RWPE2 (cell line): ENCODE data around the gene ARG1.

ENCODE experiments used
- ATAC-seq: fragments of 200-7000 bp; cut with Tn5 transposase; 3 replicates; pipeline ENCODE4 v1.9.1; 2021; ENCODE audit warnings: low read depth
- DNase-seq: peaks from one replicate; pipeline ENCODE4 v3.0.0-alpha.2; 2020; ENCODE audit warnings: low spot score
- H3K27ac ChIP-seq: fragments of 450-650 bp; 2 replicates; pipeline ENCODE4 v1.5.1; 2017; ENCODE audit warnings: mild to moderate bottlenecking; ENCODE audit not compliant: poor library complexity, severe bottlenecking
- H3K27me3 ChIP-seq: fragments of 250-450 bp; sonication (Bioruptor Pico); 2 replicates; pipeline ENCODE4 v1.5.1; 2021; ENCODE audit warnings: mild to moderate bottlenecking, moderate library complexity; ENCODE audit not compliant: insufficient read depth, poor library complexity, severe bottlenecking
- H3K36me3 ChIP-seq: fragments of 250-450 bp; sonication (Bioruptor Pico); 2 replicates; pipeline ENCODE4 v1.5.1; 2020; ENCODE audit warnings: low read depth, mild to moderate bottlenecking, moderate library complexity
- H3K4me1 ChIP-seq: fragments of 250-450 bp; sonication (Bioruptor Pico); 2 replicates; pipeline ENCODE4 v1.5.1; 2021; ENCODE audit warnings: mild to moderate bottlenecking, moderate library complexity; ENCODE audit not compliant: insufficient read depth, poor library complexity, severe bottlenecking
- H3K4me3 ChIP-seq: fragments of 250-450 bp; sonication (Bioruptor Pico); 2 replicates; pipeline ENCODE4 v1.5.1; 2021; ENCODE audit warnings: mild to moderate bottlenecking, moderate library complexity; ENCODE audit not compliant: severe bottlenecking
- H3K9me3 ChIP-seq: fragments of 250-450 bp; sonication (Bioruptor Pico); 2 replicates; pipeline ENCODE4 v1.5.1; 2021; ENCODE audit warnings: mild to moderate bottlenecking, moderate library complexity; ENCODE audit not compliant: severe bottlenecking
- CTCF ChIP-seq: fragments of 450-650 bp; IDR thresholded peaks from one replicate; pipeline ENCODE4 v1.5.1; 2017; ENCODE audit warnings: mild to moderate bottlenecking, moderate library complexity; ENCODE audit not compliant: poor library complexity, severe bottlenecking

Gene ARG1

GRCh38 chr6:131561925-131562707, 10.9 kb upstream of the ARG1 start:
- Histone ChIP-seq H3K4me3 (no peak overlapping the region), H3K27ac (no peak overlapping the region), H3K4me1 (no peaks in the 10 kb centered on the region), H3K27me3 (no peaks in the 10 kb centered on the region), H3K36me3 (no peaks in the 10 kb centered on the region), H3K9me3 (no peaks in the 10 kb centered on the region)
- no peak for ATAC-seq
- no peak for DNase-seq
- TF ChIP-seq CTCF, result no peak

GRCh38 chr6:131565056-131565455, 8.0 kb upstream of the ARG1 start:
- Histone ChIP-seq H3K9me3 (no peaks in the 10 kb centered on the region), H3K36me3 (no peaks in the 10 kb centered on the region), H3K4me1 (no peaks in the 10 kb centered on the region), H3K27ac (no peak overlapping the region), H3K27me3 (no peaks in the 10 kb centered on the region), H3K4me3 (no peak overlapping the region)
- no peak for DNase-seq
- ATAC-seq, result no peak
- no peak for TF ChIP-seq CTCF

GRCh38 chr6:131568726-131569125, 4.3 kb upstream of the ARG1 start:
- Histone ChIP-seq H3K27me3 (no peaks in the 10 kb centered on the region), H3K4me1 (no peaks in the 10 kb centered on the region), H3K4me3 (no peak overlapping the region), H3K9me3 (no peaks in the 10 kb centered on the region), H3K36me3 (no peaks in the 10 kb centered on the region), H3K27ac (no peak overlapping the region)
- DNase-seq, result no peak
- no peak for TF ChIP-seq CTCF
- ATAC-seq, result no peak

- Histone ChIP-seq H3K27ac (no peak overlapping the region), H3K27me3 (no peaks in the 10 kb centered on the region), H3K4me1 (no peaks in the 10 kb centered on the region), H3K36me3 (no peaks in the 10 kb centered on the region), H3K4me3 (no peak overlapping the region), H3K9me3 (no peaks in the 10 kb centered on the region)
- no peak for ATAC-seq
- no peak for DNase-seq
- no peak for TF ChIP-seq CTCF
Measured at GRCh38 chr6:131574133-131574532, 1.1 kb downstream of the ARG1 start.

GRCh38 chr6:131574686-131575085, 1.7 kb downstream of the ARG1 start:
- Histone ChIP-seq H3K27me3 (no peaks in the 10 kb centered on the region), H3K4me1 (no peaks in the 10 kb centered on the region), H3K36me3 (0 out of 2 replicates have a peak, but pooled peaks cover 3% of the 10 kb centered on the region), H3K27ac (no peak overlapping the region), H3K9me3 (no peaks in the 10 kb centered on the region), H3K4me3 (no peak overlapping the region)
- ATAC-seq, result no peak
- no peak for DNase-seq
- TF ChIP-seq CTCF, result no peak
